Measurements from ENCODE around the gene HSPA12B. TPM values are rescaled to one million over a fixed set of nuclear protein-coding genes. Genes with fewer than 3 reads are reported as not detected.

The HSPA12B gene
- total and polyA plus RNA-seq, 2 of the 13 experiments (the other 11 are each of a cell fraction or from before 2014, with no cell fraction given), result 0.01 TPM; not detected in 1

DNA sequence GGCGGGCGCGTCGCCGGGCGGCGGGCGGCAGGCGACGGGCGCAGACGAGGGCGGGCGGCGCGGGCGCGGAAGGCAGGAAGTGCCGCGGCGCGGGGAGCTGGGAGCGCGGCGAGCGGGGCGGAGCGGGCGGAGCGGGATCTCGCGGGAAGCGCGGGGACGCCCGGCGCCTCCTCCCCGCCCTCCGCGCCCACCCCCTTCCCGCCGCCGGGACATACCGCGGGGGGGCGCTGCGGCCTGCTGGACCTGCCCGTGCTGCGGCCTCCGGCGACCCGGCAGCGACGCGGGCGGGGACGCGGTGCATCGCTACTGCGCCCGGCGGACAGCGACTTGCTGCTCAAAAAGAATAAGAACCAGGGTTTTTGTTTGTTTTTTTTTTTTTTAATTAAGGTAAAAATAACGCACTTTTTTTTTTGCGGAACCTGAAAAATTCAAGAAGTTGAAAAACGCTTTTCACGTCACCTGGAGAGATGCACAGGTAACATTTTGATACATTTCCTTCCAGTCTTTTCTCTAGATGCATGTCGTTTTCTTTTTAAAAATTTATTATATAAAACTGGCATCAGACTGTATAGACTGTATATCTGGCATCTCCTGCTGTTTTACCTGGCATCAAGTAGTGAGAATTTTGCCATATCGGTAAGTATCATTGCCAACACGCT lies 54.3 kb downstream of the HSPA12B start, which contains the start of gene CENPB (continued):
- TF ChIP-seq, protein P1, sequence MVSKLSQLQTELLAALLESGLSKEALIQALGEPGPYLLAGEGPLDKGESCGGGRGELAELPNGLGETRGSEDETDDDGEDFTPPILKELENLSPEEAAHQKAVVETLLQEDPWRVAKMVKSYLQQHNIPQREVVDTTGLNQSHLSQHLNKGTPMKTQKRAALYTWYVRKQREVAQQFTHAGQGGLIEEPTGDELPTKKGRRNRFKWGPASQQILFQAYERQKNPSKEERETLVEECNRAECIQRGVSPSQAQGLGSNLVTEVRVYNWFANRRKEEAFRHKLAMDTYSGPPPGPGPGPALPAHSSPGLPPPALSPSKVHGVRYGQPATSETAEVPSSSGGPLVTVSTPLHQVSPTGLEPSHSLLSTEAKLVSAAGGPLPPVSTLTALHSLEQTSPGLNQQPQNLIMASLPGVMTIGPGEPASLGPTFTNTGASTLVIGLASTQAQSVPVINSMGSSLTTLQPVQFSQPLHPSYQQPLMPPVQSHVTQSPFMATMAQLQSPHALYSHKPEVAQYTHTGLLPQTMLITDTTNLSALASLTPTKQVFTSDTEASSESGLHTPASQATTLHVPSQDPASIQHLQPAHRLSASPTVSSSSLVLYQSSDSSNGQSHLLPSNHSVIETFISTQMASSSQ (IDR thresholded peaks at IDR 0.05; ENCODE audit: low read depth), result no peak
- TF ChIP-seq, protein P1 (CRISPR knock-in tag; IDR thresholded peaks at IDR 0.05; ENCODE audit: borderline replicate concordance), result no peak
- peak; percentile 73; the same call in 1 of the 2 replicates for TF ChIP-seq AHR (CRISPR knock-in tag; IDR thresholded peaks at IDR 0.05)
- TF ChIP-seq CHD2 (IDR thresholded peaks at IDR 0.05; ENCODE audit: low read depth, low read length), result peak; percentile 95
- peak; percentile 39; the same call in 1 of the 2 replicates for TF ChIP-seq NR2F2 (IDR thresholded peaks at IDR 0.05; ENCODE audit: borderline replicate concordance, low read depth)
- no peak; the same call in 1 of the 2 replicates for TF ChIP-seq POLR2AphosphoS5 (IDR thresholded peaks at IDR 0.05; ENCODE audit: low read depth, low read length)
- TF ChIP-seq, protein P2, sequence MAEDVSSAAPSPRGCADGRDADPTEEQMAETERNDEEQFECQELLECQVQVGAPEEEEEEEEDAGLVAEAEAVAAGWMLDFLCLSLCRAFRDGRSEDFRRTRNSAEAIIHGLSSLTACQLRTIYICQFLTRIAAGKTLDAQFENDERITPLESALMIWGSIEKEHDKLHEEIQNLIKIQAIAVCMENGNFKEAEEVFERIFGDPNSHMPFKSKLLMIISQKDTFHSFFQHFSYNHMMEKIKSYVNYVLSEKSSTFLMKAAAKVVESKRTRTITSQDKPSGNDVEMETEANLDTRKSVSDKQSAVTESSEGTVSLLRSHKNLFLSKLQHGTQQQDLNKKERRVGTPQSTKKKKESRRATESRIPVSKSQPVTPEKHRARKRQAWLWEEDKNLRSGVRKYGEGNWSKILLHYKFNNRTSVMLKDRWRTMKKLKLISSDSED (CRISPR knock-in tag; IDR thresholded peaks at IDR 0.05), result no peak
- no peak for TF ChIP-seq ZNF7 (CRISPR knock-in tag; IDR thresholded peaks at IDR 0.05)
- no peak for TF ChIP-seq ZNF337 (CRISPR knock-in tag; IDR thresholded peaks at IDR 0.05; ENCODE audit: borderline replicate concordance, low read depth)
- TF ChIP-seq JUND (CRISPR knock-in tag; IDR thresholded peaks at IDR 0.05), result no peak
- no peak for TF ChIP-seq ZKSCAN5 (CRISPR knock-in tag; IDR thresholded peaks at IDR 0.05)
- TF ChIP-seq KMT2A (CRISPR knock-in tag; IDR thresholded peaks at IDR 0.05), result peak; percentile 46; the same call in 1 of the 2 replicates
- TF ChIP-seq ZNF547 (CRISPR knock-in tag; IDR thresholded peaks at IDR 0.05), result 0 out of 2 replicates have a peak, but pooled peaks have one; percentile 35
- TF ChIP-seq LCORL (IDR thresholded peaks at IDR 0.05), result no peak
- TF ChIP-seq LCORL (CRISPR knock-in tag; IDR thresholded peaks at IDR 0.05), result 0 out of 2 replicates have a peak, but pooled peaks have one; percentile 24
- TF ChIP-seq NONO (IDR thresholded peaks at IDR 0.05), result no peak
- peak; percentile 73; the same call in 1 of the 2 replicates for TF ChIP-seq NONO (CRISPR knock-in tag; conservative IDR thresholded peaks at IDR 0.05)
- TF ChIP-seq, protein P3, sequence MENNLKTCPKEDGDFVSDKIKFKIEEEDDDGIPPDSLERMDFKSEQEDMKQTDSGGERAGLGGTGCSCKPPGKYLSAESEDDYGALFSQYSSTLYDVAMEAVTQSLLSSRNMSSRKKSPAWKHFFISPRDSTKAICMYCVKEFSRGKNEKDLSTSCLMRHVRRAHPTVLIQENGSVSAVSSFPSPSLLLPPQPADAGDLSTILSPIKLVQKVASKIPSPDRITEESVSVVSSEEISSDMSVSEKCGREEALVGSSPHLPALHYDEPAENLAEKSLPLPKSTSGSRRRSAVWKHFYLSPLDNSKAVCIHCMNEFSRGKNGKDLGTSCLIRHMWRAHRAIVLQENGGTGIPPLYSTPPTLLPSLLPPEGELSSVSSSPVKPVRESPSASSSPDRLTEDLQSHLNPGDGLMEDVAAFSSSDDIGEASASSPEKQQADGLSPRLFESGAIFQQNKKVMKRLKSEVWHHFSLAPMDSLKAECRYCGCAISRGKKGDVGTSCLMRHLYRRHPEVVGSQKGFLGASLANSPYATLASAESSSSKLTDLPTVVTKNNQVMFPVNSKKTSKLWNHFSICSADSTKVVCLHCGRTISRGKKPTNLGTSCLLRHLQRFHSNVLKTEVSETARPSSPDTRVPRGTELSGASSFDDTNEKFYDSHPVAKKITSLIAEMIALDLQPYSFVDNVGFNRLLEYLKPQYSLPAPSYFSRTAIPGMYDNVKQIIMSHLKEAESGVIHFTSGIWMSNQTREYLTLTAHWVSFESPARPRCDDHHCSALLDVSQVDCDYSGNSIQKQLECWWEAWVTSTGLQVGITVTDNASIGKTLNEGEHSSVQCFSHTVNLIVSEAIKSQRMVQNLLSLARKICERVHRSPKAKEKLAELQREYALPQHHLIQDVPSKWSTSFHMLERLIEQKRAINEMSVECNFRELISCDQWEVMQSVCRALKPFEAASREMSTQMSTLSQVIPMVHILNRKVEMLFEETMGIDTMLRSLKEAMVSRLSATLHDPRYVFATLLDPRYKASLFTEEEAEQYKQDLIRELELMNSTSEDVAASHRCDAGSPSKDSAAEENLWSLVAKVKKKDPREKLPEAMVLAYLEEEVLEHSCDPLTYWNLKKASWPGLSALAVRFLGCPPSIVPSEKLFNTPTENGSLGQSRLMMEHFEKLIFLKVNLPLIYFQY (CRISPR knock-in tag; IDR thresholded peaks at IDR 0.05; ENCODE audit: borderline replicate concordance), result peak; percentile 49
- TF ChIP-seq, protein P4, sequence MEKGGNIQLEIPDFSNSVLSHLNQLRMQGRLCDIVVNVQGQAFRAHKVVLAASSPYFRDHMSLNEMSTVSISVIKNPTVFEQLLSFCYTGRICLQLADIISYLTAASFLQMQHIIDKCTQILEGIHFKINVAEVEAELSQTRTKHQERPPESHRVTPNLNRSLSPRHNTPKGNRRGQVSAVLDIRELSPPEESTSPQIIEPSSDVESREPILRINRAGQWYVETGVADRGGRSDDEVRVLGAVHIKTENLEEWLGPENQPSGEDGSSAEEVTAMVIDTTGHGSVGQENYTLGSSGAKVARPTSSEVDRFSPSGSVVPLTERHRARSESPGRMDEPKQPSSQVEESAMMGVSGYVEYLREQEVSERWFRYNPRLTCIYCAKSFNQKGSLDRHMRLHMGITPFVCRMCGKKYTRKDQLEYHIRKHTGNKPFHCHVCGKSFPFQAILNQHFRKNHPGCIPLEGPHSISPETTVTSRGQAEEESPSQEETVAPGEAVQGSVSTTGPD (CRISPR knock-in tag; IDR thresholded peaks at IDR 0.05), result no peak
- 0 out of 2 replicates have a peak, but pooled peaks have one; percentile 41 for TF ChIP-seq FOXK1 (CRISPR knock-in tag; IDR thresholded peaks at IDR 0.05; ENCODE audit: borderline replicate concordance, low read depth)

Measured in HepG2 (cell line).